Activated effector memory CD4-positive, alpha-beta T cell treated with Interleukin-2 at 50 U/mL for 16 hours (primary cell): Measurements from ENCODE around the gene AGBL4.

Source experiments
- DNase-seq: peaks from one replicate; pipeline ENCODE4 v3.0.0-alpha.2; 2020

The AGBL4 gene

DNA sequence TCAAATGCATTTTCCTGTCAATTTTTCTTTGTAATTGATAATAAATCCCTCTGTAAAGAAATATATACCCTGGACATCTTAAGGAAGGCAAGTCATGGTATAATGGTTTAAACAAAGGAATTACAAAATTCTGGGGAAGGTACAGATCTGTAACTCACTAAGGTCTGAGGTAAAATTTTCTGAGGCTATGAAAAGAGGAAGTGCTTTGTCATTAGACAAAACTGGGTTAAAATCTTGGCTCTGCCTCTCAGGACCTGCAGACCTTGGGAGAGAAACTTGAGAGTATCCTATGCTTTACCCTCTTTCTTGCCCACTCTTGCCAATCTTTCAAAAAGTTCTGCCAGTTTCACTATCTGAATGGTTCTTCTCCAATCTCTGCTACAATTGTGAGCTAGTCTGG lies 1220.3 kb downstream of the AGBL4 start:
- DNase-seq, result no peak

DNA sequence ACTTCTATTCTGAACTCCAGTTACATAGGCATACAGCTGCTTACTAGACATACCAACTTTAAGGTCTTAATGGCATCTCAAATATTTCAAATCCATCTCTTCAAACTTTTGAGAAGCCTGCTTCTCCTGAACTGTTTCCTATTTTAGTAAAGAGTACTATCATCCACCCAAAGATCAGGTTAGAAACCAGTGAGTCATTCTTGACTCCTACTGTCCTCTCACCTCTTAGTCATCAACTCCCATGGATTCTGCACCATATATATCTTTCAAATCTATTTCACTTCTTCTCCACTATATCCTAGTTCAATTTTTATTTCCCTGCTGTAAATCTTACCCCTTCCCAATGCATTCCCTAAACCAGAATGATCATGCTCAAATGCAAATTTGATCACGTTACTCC lies 1228.9 kb downstream of the AGBL4 start:
- DNase-seq, result no peak

DNA sequence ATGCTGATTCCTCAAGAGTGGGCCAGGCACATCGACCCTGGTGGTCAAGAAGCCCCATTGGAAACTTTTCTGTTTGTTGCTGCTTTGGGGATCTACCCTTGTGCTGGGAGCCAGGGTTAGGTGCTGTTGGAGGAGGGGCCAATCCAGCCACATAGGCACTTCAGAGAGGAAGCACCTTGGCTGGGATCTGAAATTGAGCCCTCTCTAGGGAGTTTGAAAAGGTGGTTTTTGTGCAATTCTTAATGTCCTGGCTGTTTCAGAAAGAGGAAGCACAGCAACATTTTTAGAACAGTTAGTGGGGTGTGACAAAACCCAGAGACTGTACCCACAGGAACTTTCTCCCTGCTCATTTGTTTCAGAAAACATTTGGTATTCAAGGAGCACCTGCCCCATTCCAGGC lies 1229.9 kb downstream of the AGBL4 start:
- no peak for DNase-seq

DNA sequence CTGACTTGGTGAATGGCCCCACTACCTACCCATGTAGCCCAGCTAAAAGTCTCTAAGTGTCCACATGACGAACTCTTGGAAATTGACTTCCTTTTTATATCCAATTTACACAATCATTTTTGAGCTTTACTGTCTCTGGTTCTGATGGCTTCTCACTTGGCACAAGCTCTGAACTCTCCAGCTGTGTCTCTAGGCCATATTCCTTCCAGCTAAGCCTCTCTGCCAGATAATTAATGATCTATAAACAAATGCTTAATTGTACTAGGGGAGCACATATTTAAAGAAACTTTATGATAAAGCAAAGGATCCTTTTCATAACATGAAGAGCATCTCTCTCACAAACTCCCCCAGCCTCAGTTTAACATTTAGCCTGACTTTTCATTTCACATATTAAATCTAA lies 1230.8 kb downstream of the AGBL4 start:
- DNase-seq, result no peak

DNA sequence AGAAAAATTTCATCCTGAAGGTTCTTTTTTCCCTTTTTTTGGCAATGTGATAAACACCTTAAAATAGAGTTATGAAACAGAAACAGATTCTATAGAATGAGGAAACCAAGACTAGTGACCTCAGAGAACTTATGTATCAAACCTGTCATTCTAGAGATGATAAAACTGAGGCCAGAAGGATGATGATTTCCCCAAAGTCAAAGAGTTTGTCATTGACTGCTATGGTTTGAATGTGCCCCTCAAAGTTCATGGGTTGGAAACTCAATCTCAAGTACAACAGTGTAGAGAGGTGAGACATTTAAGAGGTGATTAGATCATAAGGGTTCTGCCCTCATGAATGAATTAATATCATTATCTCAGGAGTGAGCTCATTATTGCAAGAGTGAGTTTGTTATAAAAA lies 1233.4 kb downstream of the AGBL4 start:
- no peak for DNase-seq

DNA sequence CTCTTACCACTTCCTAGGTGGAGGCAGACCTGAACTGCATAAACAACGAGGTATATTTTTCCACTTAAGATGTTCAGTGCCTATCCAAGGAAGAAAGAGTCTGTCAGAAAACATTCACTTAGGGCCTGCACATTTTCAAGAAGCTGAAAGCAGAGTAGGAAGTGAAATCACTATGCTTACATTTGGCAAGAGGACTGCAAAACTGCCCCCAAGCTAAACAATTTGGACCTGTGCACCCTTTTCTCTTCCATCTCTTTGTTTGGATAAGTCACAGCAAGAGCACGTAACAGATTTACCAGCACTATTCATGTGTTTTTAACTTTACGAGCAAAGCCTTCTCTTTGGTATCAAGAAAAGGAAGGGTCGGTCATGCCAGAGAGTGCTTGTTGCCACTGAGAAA lies 1233.9 kb downstream of the AGBL4 start:
- no peak for DNase-seq

DNA sequence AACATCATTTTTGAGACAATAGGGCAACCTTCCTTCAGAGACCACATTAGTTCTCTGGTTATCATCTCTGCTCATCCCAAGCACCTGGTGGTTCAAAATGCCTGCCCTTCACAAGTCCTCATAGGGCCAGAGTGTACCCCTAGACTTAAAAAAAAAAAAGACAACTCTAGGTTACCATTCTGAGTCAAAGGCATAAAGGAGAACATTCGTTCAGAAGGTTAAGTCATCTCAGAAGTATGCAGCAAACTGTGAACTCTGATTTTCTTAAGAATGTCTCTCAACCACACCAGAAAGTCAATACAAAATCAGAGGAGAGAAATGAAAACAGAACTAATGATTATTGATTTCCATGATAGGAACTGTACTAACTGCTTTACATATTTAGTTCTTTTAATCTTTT lies 1237.9 kb downstream of the AGBL4 start:
- DNase-seq, result no peak

DNA sequence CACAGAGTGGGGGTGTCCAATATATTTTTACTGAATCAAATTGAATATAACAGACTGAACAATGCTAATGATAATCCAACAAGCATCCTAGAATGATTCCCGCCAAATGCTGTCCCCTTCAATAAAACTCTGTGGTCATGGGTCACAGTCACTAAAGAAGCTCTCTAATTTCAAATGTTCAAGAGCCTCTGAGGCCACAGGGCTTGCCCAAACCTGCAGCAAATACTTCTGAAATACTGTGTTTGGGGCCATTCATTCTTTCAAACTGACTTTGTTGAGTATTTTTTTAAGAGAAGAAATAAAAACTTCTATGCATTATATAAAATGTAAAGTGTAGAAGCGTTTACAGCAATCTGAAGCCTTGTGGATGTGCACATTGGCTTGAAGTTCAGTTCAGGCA lies 1239.5 kb downstream of the AGBL4 start:
- no peak for DNase-seq

DNA sequence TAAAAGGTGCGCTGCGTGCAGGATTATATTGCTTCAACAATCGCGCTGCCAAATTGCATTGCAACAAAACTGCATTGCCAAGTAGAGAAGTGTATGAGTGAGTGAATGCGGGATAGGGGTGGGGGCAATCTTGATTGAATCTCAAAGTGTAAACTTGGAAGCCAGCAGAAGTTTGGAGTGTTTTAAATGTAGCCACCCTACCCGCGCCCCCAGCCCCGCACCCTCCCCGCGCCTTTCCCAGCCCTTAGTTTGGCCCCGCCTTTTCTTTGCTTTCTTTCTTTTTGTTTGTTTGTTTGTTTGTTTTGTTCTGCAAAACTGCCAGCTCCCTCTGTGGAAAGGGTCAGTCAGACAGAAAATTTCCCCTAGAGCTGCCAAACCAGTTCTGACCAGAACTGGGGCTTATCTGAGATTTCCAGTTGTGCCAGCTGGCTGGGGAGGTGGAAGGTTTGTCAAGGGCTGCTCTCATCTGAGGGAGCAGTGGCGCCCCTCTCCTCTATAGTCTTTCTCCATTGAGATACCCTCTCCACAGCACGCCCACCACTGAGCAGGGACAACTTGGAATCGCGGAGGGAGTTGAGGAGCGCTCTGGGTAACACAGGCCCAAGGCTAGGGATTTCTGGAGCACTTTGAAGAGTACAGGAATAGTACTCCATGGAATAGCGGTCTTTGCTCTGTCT lies 1246.4 kb downstream of the AGBL4 start:
- DNase-seq, result no peak

DNA sequence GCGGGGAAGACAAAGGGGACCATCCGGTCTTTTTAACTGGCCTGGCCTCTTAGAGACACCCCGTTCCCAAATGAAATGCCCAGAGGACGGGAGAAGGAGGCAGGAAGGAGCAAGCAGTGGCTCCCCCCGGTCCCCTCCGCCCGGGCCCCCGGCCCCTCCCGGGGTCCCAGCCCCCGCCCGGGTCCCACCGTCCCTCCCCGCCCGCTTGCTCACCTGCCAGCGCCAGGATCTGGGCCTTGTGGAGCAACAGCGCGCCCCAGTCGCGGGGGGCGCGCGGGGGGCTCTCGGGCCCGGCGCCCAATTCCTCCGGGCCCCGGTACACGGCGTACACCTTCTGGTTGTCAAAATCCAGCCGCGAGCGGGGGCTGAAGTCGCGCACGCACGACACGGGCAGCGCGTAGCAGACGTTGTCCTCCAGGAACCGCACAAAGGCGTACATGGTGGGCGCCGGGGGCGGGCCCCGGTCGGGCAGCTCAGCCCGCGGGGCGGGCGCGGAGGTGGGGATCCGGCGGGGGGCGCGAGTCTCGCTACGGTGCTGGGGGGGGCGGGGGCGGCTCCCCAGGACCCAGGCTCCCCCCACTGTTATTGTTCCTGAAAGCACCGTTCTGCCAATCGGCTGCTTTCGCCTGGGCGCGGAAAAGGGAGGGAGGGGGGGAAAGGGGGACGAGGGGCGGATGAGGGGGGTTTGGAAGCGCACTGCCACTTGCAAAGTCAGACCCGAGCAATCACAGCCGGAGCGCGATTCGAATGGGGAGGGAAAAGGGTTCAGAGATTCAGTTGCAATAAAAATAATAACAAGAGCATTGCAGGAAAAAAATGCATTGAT lies 1247.1 kb downstream of the AGBL4 start, which contains the start of gene BEND5:
Gene BEND5 (minus strand): TSS at position 499 of the 826 bp plus-strand sequence. CDS start 60 bp downstream, at position 439.
- DNase-seq, result no peak

DNA sequence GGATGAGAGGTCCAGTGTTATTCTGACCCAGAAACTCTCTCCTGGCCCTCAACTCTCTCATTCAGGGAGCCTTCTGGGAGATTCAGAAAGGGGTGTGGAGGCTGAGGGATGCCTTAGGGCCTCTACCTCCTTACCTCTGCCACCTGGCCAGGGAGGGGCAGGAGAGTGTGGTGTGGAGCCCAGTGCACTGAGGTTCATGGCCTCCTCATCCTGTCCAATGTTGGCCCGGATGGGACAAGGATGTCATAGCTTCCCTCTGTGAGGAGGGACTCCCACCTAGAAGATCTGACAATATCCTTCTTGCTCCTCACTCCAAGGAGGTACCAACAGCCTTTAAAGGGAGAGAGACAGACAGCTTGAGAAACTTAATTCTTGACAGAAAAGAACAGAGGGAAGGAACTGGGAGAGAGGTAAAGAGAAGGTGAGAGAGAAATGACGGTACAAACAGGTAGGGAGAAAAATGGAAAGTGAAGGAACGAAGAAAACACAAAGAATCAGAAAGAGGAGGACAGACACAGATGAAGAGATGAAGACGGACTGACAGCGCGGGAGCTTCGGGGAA lies 1247.8 kb downstream of the AGBL4 start:
- no peak for DNase-seq

DNA sequence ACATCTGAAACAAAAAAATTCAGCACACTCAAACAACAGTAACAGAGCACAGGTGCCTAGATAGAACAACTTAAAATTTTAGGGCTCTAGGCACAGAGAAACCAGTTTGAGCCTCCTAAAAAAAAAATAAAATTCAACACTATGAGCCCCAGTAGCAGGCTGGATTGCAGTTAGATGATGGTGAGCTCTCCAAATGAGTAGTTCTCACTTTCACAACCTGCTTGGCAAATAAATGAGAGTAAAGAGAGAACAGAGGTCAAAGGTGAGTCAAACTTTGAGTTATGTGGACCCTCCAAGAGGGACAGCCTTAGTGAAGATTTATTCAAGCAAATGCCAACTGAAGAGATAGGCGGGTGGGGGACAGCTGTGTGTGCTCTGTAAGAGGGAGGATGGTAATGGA lies 1250.6 kb downstream of the AGBL4 start:
- no peak for DNase-seq

DNA sequence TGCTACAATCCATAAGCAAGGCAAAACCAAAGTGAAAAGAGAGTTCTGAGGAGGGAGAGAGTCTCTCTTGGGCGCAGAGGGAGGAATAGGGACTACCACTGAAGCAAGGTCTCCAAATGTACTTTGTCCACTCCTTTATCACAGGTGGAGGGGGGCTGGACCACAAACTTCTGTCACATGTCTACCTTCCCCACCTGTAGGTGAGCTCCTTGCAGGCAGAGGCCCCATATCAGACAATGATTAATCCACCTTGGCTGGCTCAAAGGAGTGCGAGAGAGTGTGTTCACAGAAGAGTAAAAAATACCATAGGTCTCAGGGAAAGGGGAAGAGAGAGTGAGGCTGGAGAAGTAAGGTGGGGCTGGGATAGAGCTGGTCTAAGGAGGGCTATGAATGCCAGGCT lies 1251.5 kb downstream of the AGBL4 start:
- no peak for DNase-seq

DNA sequence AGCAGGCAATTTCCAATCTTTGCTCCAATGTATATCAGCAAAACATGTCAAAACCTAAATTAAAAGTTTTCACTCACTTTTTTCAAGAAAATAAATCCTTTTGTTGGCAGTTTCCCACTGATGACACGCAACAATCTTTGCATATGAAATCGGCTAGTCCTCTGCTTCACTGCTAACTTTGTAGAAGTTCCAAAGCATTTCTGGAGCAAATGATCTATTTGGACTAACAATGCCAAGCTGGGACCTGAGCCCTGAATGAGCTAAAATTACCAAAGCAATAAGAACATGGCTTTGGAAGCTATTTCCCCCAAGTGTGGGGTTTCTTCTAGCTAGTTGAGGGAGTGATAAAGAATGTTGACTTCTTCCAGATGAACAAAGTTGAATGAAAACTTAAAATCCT lies 1252.2 kb downstream of the AGBL4 start:
- no peak for DNase-seq

DNA sequence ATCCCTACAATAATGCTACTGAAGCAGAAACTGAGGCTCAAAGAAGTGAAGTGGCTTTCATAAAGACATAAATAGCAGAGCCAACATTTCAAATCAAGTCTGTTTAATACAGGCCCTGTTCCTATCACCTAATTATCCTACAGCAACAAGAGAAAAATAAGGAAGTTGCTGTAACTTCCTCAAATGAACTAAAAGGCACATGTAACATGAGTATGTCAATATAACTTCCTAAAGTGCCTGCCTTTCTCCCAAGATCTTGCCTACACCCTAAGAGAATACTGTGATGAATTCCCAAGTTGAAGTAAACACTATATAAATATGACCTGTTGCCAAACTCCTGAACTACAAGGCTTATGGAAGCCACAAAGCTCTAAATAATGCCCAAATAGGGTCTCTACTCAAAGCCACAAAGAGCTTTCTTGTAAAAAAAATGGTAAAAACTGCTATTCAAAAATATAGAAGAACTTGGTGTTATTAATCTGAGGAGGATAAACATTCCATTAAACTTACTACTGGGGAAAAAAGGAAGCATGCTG lies 1255.7 kb downstream of the AGBL4 start:
- no peak for DNase-seq

DNA sequence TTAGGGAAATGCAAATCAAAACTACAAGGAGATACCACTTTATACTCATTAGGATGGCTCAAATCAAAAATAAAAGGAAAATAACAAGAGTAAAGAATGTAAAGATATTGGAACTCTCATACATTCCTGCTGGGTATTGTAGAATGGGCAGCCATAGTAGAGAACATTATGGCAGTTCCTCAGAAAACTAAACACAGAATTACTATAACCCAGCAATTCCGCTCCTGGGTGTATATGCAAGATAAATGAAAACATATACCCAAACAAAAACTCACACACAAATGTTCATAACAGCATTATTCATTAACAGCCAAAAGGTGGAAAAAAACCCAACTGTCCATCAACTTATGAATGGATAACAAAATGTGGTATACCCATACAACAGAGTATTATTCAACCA lies 1258.4 kb downstream of the AGBL4 start:
- no peak for DNase-seq

DNA sequence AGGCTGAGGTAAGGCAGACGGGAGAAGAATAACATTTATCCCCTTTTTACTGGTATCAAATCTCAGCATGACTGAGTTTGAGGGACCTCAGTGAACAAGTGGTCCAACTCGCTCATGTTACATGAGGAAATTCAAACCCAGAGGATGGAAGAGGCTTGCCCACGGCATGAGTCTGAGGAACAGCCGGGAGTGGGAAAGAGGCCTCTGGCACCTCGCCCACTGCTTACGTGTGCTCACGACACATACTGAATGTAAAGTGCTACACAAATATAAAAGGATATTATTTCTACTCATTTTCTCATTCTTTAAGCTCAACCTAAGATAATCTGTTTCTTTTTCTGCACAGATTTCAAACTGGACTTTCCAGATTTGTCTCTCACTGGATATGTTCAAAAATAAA lies 1261.8 kb downstream of the AGBL4 start:
- DNase-seq, result no peak

DNA sequence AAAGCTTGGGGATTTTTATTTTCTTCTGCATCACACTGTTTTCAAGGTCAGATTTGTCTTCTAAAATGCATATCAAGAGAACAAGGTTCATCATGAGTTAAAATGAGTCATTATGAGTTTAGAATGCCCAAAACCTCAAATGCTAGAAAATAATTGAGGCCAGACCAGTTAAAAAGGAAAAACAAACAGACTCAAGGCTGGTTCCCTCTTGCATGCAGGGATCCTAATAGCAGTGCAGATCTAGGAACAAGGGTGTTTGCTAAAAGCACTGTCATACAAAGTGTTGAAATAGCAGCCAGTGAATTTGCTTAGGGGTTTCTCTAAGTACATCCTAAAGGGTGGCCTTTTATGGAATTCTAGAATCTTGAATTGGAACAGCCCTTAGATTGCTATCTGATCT lies 1262.3 kb downstream of the AGBL4 start:
- no peak for DNase-seq

DNA sequence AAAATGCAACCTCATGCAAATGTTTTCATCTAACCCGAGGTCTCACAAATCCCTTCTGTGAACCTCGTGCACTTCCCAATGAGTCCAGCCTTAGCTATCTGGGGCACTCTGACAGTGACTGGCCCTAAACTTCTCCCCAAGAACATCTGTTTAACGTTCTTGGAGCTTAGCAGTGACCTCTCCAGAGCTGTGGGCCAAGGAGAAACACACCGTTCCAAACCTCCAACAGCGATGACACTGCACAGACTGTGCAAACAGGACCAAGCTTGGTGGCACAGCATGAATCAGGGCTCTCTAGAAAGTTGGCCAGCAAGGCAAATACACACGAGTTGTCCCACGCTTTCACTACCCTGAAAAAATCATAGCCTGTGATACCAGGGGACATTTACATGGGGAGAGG lies 1262.9 kb downstream of the AGBL4 start:
- DNase-seq, result no peak

DNA sequence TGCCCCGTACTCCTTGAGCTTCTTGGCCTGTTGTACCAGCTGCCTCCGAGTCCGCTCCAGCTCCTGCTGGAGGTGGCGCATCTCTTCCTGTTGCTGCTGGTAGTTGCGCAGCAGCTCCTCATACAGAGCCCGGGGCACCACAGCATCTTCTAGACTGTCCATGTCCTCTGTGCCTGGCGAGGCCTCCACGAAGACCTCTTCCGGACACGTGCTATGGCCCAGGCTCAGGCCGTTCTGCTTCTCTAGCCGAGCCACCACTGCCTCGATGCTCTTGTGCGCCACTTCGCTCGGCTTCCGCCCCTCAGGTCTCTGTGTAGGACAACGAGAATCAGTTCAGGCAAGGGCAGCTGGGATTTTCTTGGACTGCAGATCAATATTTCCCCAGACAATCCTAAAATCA lies 1264.8 kb downstream of the AGBL4 start:
- DNase-seq, result no peak

DNA sequence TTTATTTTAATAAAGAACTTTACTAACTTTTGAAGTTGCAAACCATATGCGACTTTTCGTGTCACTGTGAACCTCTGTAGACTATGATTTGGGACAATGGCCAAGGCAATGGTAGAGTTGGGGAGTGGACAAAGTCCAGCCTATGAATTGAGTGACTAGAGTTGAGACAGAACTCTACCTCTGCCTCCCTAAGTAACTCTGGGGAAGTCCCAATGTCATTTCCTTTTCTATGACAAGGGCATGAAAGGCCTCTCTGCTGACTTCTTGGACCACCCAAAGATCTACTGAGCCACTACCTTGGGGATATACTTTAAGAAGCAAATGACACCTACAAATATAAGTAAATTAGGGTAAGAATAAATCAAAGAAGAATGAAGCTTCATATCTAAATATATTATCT lies 1266.4 kb downstream of the AGBL4 start:
- no peak for DNase-seq

DNA sequence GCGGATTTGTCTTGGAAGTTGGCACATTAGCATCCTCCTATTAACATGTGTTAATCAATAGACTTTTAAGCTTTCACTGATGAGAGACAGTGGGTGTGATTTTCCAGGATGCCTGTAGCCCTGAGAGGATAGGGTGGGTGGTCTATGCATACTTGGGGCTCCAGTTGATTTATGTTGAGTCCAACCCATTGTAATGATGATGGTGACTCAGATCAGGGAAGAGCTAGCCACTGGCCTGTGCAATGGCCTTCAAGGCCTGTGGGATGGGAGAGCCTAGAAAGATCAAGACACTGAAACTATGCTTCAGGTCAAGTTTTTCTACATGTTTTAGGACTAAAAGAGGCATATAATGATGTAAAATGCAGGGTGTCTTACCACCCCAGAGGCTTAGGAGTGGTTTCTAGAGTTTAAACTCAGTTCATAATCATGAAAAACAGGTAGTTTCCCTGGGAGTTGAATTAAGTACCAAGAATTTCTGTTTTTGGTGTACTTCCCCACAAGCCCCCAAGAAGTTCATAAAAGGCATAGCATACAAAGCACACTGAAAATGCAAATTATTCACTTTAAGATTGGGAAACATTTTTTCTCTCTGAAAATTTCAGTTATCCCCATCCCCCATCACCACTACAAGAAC lies 1267.0 kb downstream of the AGBL4 start:
- DNase-seq, result no peak

DNA sequence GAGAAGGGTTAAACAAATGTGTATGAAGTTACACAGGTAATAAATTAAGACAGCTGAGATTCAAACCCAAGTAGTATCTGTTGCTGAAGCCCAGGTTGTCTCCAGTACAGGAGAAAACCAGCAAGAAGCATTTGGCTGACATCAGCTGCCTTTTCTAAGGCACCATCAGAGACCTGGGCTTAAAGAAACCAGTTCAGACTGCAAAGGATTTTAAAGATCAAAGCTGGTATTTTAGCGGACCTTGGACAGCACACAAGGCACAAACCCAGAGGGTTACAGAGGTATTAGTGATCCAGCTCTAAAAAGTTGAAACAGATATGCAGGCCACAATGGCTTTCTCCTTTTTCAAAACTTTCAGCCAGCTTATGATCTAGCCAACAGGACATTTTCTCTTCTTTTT lies 1270.5 kb downstream of the AGBL4 start:
- DNase-seq, result no peak

DNA sequence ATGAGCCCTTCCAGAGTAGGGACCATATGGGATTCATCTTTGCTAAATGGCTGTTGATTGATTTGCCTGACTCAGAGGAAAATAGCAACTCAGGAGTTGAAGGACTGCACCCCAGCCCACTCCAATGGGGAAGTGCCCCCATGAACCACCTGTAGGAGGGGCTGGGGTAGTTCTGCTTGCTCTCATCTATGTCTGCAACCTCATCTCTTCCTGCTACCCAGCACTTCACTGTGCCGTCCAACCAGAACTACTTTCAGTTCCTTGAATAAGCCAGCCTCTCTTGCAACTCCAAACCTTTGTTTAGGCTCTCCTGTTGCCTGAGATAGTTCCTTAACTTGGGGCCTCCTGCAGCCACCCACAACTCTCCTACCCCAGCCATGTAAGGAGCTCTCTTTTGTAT lies 1273.6 kb downstream of the AGBL4 start:
- no peak for DNase-seq
